ENCODE data around the gene GABBR2.

The GABBR2 gene

DNA sequence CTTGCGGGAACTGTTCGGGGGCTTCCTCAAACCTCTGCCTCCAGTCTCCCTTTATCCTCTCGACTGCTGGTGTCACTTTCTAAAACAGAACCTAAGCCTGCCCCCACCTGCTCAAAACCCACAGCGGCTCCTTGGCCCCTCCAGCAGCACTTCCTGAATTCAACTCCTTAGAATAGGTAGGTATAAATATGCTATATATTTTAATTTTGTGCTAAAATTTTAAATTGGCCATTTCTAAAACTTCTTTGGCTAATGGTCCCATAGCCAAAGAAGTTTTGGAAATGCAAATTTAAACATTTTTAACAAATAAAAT, 381.5 kb downstream of the GABBR2 start:
- FAIRE-seq (no peak), DNase-seq (ENCODE audit: low spot score) (no peak)

DNA sequence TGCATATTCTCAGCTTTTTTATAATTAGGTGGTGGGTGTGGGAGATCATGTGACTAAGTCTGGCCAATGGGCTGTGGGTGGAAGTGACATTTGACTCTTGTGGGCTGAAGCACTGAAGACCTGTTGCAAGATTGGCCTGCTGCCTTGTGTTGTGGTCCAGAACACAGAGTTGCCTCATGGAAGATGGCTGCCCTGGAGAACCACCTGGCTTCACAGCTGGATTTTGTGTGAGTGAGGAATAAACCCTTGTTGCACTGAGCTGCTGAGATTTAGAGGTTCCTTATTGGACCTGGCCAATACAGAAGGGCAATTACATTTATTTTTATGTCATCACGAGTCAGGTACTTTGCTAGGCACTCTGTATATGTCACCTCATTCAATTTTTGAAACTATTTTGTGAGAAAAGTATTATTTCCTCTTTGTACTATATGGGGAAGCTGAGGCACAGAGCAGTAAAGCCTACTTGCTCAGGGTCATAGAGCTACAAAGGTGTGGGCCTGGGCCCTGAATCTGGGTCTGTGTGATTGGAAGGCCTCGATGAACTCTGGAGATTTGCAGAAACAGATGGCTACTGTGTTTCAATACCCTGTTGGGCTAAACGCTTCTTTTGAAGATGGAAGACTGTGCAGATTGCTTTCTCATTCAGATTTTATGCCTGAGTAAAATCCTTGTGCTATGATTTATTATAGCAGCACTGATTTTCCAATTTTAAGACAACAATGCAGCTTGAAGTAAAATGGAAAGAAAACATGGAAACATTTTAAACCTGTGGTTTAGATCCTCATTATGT, 382.1 kb downstream of the GABBR2 start:
- no peak for FAIRE-seq
- DNase-seq (ENCODE audit: low spot score) = no peak

GRCh38 chr9:98324801-98325200, 383.9 kb downstream of the GABBR2 start:
- no peak for FAIRE-seq
- DNase-seq (ENCODE audit: low spot score) = no peak

DNA sequence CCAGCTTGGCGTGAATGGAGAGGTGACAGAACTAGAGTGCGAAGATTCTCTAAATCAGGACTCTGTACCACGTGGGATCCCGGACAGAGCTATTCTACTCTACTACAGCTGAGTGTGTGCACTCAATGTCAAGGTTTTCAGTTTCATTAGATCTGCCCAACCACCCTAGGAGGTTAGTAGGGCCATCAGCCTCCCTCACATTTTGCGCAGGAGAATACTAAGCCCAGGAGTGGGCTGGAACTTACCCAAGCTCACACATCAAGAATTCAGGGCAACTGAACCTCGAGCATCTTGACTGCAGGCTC, 385.0 kb downstream of the GABBR2 start:
- FAIRE-seq = no peak

GRCh38 chr9:98323051-98323830, 385.5 kb downstream of the GABBR2 start:
- FAIRE-seq = no peak
- DNase-seq (ENCODE audit: low spot score) = no peak

More for the DNA sequence above, 385.0 kb downstream of the GABBR2 start:
- DNase-seq (ENCODE audit: low spot score) = no peak

DNA sequence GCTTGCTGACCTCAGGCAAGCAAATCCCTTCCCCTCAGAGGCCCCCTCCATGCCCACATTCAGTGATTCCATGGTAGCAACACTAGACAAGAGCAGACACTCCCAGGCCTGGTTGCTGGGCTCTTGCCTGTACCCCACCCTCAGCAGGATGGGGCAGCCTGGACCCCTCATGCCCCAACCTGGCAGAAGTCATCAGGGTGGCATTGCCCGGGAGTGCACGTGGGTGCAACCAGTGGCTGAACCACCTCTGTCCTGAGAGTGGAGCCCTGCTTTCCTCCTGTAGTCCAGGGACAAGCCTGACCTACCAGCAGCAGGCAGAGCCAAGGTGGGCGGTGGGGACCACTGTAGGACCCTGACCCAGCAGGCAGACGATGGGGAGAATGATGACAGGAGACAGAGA, 387.5 kb downstream of the GABBR2 start:
- FAIRE-seq (no peak), DNase-seq (ENCODE audit: low spot score) (no peak)

DNA sequence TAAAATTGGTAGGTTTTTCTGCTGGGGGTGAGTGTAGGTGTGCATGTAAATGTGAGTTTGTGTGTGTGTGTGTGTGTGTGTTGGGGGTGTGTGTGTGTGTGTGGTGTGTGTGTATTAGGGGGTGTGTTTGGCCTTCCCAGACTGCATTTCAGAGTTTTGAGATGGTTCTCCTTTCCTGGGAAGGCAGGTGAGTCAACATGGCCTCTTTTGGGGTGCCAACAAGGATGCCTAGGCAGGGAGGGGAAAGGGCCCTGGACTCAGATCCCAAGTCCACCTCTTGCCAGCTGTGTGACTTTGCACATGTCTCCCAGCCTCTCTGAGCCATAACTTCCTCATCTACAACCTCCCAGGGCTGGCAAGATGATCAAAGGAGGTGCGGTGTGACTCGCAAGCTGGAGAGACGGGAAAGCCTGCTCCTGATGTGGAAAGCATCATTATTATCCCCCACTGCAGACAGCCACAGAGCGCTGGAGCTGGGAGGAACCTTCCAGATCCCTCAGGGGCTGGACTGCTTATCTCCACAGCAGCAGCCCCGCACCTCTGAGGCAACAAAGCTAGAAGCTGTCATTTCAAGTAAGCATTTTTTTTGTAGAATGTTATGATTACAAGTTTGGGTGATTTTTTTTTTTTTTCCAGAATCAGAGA, 389.8 kb downstream of the GABBR2 start:
- DNase-seq (ENCODE audit: low spot score) (peak; percentile 10), FAIRE-seq (no peak)

DNA sequence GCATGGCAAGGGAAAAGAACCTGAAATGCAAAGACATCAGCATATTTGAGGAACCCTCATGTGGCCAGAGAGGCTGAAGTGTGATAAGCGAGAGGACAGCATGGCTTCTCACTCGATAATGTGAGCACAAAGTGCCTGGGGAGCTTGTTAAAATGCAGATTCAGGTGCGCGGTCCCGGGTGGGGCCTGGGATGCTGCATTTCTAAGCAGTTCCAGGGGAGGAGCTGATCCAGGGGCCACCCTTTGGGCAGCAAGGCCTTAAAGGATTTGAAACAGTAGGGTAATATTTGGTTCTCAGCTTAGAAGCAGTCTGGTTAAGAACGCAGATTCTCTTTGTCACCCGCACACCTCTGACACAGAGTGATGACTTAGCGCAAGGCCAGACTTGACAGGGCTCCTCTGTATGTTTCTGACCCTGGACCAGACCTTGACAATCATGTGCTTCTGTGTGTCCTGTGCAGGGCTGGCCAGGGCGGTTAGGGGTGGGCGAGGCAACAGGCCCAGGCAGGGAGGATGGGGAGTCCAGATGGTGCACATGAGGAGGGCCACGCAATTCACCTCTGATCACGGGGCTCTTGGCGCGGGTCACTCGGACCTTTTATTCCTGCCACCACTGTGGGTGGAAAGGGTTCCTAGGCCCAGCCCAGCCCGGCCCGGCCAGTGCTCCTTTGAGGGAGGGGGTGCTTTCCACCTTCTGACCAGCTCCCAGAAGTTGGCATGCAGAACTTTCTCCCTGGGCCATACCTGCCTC, 390.5 kb downstream of the GABBR2 start:
- no peak for FAIRE-seq
- no peak for DNase-seq (ENCODE audit: low spot score)

- peak; percentile 45 for DNase-seq (ENCODE audit: low spot score)
- no peak for FAIRE-seq
These were observed 391.4 kb downstream of the GABBR2 start for GRCh38 chr9:98317134-98317857.

DNA sequence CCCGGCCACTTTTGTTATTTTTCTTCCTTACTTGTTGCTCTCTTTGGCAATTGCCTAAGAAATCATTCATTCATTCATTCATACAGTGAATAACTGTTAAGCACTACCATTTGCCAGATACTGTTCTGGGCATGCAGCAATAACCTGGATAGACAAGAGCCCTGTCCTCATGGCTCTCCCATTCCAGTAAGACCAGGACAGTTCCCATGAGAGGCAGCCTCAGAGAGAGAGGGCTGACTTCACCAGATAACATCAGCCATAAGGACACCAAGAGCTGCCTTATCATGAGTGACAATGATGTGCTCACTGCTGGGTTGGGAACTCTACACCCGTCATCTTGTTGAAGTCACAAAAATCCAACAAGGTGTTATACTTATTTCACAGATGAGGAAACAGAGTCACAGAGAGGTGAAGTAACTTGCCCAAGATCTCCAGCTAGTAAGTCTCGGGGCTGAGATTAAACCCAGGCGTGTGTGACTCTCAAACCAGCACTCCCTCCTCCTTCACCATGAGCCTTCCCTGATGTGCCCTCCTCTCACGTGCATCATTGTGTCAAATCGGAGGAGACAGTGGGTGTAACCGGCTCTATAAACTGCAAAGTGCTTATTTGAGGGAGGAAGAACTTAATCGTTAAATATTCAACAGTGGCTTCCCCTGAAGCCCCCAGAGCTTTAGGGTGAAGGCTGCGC, 392.1 kb downstream of the GABBR2 start:
- DNase-seq (ENCODE audit: low spot score) = no peak
- no peak for FAIRE-seq

DNA sequence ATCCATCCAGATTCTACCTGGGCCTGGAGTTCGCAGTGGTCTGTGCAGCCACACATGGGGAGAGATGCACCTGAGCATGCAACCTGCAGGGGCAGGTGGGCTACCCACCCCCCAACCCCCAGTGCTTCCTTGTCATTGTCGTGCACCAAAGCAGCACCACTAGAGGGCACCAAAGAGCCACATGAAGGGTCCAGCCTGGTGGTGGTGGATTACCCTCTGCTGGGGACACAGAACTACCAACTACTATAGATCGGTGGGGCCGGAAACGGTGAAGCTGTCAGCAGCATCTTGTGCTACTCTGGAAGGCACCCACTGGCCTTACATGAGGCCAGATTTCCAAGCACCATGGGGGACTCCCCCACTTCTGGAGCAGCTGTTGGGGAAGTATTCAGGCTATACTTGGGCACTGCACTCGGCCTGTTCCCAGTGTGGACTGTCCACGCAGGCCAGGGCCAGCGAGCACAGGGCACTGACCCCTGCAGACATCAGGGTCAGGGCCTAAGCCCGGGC, 393.1 kb downstream of the GABBR2 start:
- FAIRE-seq (no peak), DNase-seq (ENCODE audit: low spot score) (peak; percentile 74)

- FAIRE-seq (no peak), DNase-seq (ENCODE audit: low spot score) (no peak)
These were observed 393.7 kb downstream of the GABBR2 start for GRCh38 chr9:98315067-98315453.

DNA sequence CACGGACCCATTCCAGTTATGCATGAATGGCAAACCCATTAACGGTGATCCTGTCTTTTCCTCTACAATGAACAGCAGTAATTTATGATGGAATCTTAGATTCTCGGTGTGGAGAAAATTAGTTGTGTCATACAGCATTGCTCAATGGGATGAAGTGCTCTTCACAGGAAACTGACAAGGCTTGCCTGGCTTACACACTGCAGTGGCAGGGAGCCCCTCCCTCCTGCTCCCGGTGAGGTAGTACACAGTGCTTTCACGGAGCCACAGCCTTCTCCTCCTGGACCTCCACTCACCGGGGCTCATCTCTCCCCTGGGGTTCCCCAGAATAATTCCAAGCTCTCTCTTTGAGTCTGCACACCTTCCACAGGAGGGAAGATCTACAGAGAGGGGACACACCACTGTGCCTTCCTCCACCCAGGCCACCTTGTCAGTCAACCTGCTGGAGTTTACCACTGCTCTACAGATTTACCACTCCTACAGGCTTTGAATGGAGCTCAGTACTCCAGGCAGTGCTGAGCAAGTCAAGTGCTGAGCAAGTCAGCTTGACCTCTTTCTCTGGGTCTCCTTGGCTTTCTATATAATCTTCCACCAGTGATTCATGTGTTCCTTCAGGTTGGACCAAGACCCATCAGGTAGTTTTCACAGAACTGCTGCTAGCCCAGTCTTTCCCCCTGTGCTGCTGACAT, 394.2 kb downstream of the GABBR2 start:
- no peak for FAIRE-seq
- peak; percentile 77 for DNase-seq (ENCODE audit: low spot score)

DNA sequence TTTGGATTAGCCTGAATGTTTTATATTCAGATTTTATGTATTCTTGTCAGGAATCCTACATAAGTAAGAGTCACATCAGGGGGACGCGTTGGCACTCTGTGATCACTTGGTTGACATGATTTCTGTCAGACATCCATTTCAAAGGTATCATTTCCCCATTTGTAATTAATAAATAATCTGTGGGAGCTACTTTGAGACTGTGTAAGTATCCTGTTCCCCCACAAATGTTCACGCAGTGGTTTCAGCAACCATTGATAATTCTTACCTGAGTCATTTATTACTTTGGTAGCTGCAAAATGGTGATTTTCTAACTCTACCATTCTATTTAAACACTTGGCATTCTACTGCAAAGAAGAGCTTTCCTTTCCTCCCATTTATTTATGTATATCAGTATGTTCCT, 396.4 kb downstream of the GABBR2 start:
- no peak for FAIRE-seq
- no peak for DNase-seq (ENCODE audit: low spot score)

- no peak for FAIRE-seq
- no peak for DNase-seq (ENCODE audit: low spot score)
These were observed 397.2 kb downstream of the GABBR2 start for GRCh38 chr9:98311541-98311940.

DNA sequence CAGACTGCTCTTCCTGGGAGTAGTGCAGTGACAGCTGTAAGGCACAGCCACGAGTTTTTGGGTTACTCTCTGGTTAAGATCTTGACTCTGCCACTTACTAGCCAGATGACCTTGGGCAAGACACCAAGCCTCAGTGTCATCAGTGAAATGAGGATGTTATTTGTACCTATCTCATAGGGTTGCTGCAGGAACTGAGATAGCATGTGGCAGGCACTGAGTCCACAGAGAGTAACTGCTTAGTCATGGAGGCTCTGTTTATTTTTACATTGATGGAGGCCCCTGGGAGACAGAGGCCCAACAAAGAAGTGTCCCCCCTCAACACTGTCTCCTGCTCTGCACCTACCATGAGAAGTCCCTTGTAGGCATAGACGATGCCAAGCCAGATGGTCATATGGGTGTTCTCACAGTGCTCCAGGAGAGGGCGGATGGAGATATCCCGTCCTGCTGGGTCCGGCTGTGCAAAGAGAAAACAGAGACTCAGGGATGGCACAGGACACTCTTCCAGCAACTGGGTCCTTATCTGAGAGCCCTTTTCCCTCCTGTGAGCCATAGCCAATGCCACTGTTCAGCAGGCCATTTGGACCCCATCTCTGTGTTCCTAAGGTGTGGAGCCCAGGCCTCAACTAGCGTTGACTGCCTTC, 397.9 kb downstream of the GABBR2 start:
- no peak for DNase-seq (ENCODE audit: low spot score)
- no peak for FAIRE-seq

DNA sequence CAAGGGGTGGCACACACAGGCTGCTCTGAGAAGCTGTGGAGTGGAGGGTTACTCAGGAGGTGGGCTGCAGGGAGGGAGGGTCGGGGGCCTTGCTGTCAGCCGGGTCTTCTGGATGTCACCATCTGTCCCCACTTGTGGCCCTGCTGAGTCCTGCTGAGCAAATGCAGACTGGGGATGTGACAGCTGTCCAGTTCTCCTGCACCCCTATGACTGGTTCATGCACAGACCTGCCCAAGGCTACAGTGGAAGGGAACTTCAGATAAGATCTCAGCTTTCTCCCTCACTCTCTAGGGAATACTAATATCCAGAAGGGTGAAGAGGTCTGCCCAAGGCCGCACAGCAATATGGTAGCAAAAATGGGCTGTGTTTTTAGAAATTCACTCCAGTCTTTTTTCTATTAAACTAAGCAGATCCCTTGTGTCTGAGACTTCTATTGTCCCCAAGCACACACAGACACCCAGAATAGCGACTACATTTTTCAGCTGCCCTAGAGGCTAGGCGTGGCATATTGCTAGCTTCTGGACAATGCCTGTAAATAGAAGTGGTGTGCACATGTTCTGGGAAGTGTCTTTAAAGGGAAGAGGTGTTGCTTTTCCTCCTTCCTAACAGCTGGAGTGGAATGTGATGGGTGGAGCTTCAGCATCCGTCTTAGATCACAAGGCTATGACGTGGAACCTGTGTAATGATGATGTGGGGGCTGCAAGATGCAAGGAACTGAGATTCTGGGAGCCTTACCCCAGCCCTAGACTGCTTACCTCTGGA, 402.2 kb downstream of the GABBR2 start:
- DNase-seq (ENCODE audit: low spot score) (no peak), FAIRE-seq (no peak)

DNA sequence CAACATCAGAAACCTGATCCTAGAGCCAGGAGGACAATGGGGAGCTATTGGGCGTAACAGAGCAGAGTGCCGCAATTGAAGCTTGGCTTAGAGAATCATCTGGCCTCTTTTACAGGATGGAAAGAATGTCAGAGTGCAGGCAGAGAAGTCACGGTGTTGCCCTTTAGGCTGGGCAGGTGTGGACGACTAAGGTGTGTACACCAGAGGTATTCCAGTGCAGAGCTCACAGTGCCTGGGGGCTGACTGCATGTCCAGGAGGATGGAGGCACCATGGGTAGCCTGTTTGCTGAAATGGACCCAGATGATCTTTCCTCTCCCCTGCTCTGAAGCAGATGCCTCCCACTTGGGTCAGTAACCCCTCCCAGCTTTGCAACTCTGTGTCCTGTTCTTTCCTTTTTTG, 404.4 kb downstream of the GABBR2 start:
- DNase-seq (ENCODE audit: low spot score) (no peak), FAIRE-seq (no peak)

All from RCC 7860 (cell line).